Liver (tissue), 9 donors: ENCODE data around the gene CAMK1D. TPM values are rescaled to one million over a fixed set of nuclear protein-coding genes. Genes with fewer than 3 reads are reported as not detected.

Source experiments
- DNase-seq: peaks from one replicate; pipeline ENCODE4 v3.0.0-alpha.2; 2017; ENCODE audit warnings: low spot score
- H3K27ac ChIP-seq, 2 donors: one replicate each; pipeline ENCODE4 v1.7.0; 2013; ENCODE audit warnings: inconsistent platforms in 2 of 2, low read length in 2 of 2, control low read depth in 1 of 2, low read depth in 1 of 2, mild to moderate bottlenecking in 1 of 2
- H3K27me3 ChIP-seq, 4 donors: one replicate each; pipeline versions ENCODE4 v1.6.1 to v1.7.0; 2013; ENCODE audit warnings: low read length in 3 of 4, inconsistent platforms in 1 of 4, mild to moderate bottlenecking in 1 of 4, moderate library complexity in 1 of 4; ENCODE audit not compliant: control insufficient read depth in 4 of 4, insufficient read depth in 4 of 4
- H3K36me3 ChIP-seq, 4 donors: one replicate each; pipeline versions ENCODE4 v1.6.1 to v1.7.0; 2013; ENCODE audit warnings: low read length in 3 of 4, mild to moderate bottlenecking in 3 of 4, low read depth in 1 of 4, moderate library complexity in 1 of 4; ENCODE audit not compliant: control insufficient read depth in 4 of 4, insufficient read depth in 3 of 4
- H3K4me1 ChIP-seq, 4 donors: one replicate each; pipeline versions ENCODE4 v1.6.1 to v1.7.0; 2013; ENCODE audit warnings: low read length in 3 of 4, mild to moderate bottlenecking in 3 of 4, moderate library complexity in 1 of 4; ENCODE audit not compliant: control insufficient read depth in 4 of 4, insufficient read depth in 4 of 4
- H3K4me3 ChIP-seq, 3 donors: one replicate each; pipeline versions ENCODE4 v1.6.1 to v1.7.0; 2013; ENCODE audit warnings: low read length in 3 of 3, control low read depth in 1 of 3, low read depth in 1 of 3, mild to moderate bottlenecking in 1 of 3
- H3K9ac ChIP-seq, 2 donors: one replicate each; pipeline ENCODE4 v1.7.0; 2013; ENCODE audit warnings: low read length in 2 of 2, mild to moderate bottlenecking in 2 of 2, moderate library complexity in 2 of 2, control low read depth in 1 of 2, low read depth in 1 of 2
- H3K9me3 ChIP-seq, 4 donors: one replicate each; pipeline versions ENCODE4 v1.6.1 to v1.7.0; 2013; ENCODE audit warnings: low read length in 3 of 4; ENCODE audit not compliant: control insufficient read depth in 4 of 4
- CTCF ChIP-seq: fragments of 150-350 bp; IDR thresholded peaks from 2 replicates; pipeline ENCODE4 v1.5.1; 2017; ENCODE audit warnings: improper control_type of control experiment, low read depth, low read length; ENCODE audit not compliant: missing input control
- EGR1 ChIP-seq, 2 donors: IDR thresholded peaks; 2 replicates each; pipeline ENCODE4 v1.6.1; 2016 to 2018; ENCODE audit warnings: antibody characterized with exemption in 2 of 2, low read depth in 2 of 2
- FOXA1 ChIP-seq: IDR thresholded peaks from 2 replicates; pipeline ENCODE4 v1.6.1; 2016; ENCODE audit warnings: antibody characterized with exemption
- FOXA2 ChIP-seq: IDR thresholded peaks from 2 replicates; pipeline ENCODE4 v1.6.1; 2016; ENCODE audit warnings: antibody characterized with exemption
- GABPA ChIP-seq, 2 donors: IDR thresholded peaks in 1 of 2; conservative IDR thresholded peaks in 1 of 2; 2 replicates each; pipeline ENCODE4 v1.6.1; 2016; ENCODE audit warnings: antibody characterized with exemption in 2 of 2, mild to moderate bottlenecking in 1 of 2, moderate library complexity in 1 of 2
- HNF4G ChIP-seq: IDR thresholded peaks from 2 replicates; pipeline ENCODE4 v1.6.1; 2016; ENCODE audit warnings: antibody characterized with exemption
- JUND ChIP-seq, 2 donors: IDR thresholded peaks; 2 replicates each; pipeline ENCODE4 v1.6.1; 2016; ENCODE audit warnings: antibody characterized with exemption in 2 of 2
- NR2F2 ChIP-seq: IDR thresholded peaks from 2 replicates; pipeline ENCODE4 v1.6.1; 2016; ENCODE audit warnings: antibody characterized with exemption
- RAD21 ChIP-seq, 2 donors: IDR thresholded peaks; 2 replicates each; pipeline ENCODE4 v1.6.1; 2016; ENCODE audit warnings: antibody characterized with exemption in 2 of 2, mild to moderate bottlenecking in 2 of 2
- REST ChIP-seq: IDR thresholded peaks from 2 replicates; pipeline ENCODE4 v1.6.1; 2016; ENCODE audit warnings: antibody characterized with exemption, mild to moderate bottlenecking
- RXRA ChIP-seq, 2 donors: IDR thresholded peaks; 2 replicates each; pipeline ENCODE4 v1.6.1; 2017 to 2018; ENCODE audit warnings: antibody characterized with exemption in 2 of 2, mild to moderate bottlenecking in 1 of 2
- SP1 ChIP-seq: IDR thresholded peaks from 2 replicates; pipeline ENCODE4 v1.6.1; 2018; ENCODE audit warnings: antibody characterized with exemption, mild to moderate bottlenecking
- TAF1 ChIP-seq: conservative IDR thresholded peaks from 2 replicates; pipeline ENCODE4 v1.6.1; 2016; ENCODE audit warnings: antibody characterized with exemption, mild to moderate bottlenecking
- ZBTB33 ChIP-seq: IDR thresholded peaks from 2 replicates; pipeline ENCODE4 v1.6.1; 2016; ENCODE audit warnings: antibody characterized with exemption
- WGBS: extraction: QIAGEN DNeasy Blood & Tissue Kit; methylation state at CpG from one replicate; pipeline ENCODE4 v1.1.7; 2013; 5-methylcytosine and 5-hydroxymethylcytosine counted together
- polyA plus RNA-seq, 2 donors: library from polyadenylated mRNA; stranded (reverse) in 1 of 2; unstranded in 1 of 2; fragments of 200-250 nt in 1 of 2; fragments of >200 nt in 1 of 2; fragmentation: Nextera tagmentation in 1 of 2; extraction: Ambion mirVana in 1 of 2; gene quantifications; one replicate each; pipeline versions ENCODE4 v1.2.1 to v1.2.3, GENCODE V29; 2013 to 2015
- total RNA-seq, 2 donors: library from RNA; depleted of rRNA; stranded (reverse); fragments of >200 nt; gene quantifications; one replicate each; pipeline ENCODE4 v1.2.3, GENCODE V29; 2014
- TF ChIP-seq, protein P1 (sequence below): IDR thresholded peaks from 2 replicates; pipeline ENCODE4 v1.6.1; 2016; ENCODE audit warnings: antibody characterized with exemption
- TF ChIP-seq, protein P2 (sequence below): IDR thresholded peaks from 2 replicates; pipeline ENCODE4 v1.6.1; 2016; ENCODE audit warnings: antibody characterized with exemption
- donor health status: healthy.
- donor health status: healthy.
- donor health status: healthy.
- donor health status: healthy.
- donor health status: healthy.

The CAMK1D gene
- total and polyA plus RNA-seq, 4 donors, result 2.7 to 10.1 (median 4.2) TPM

- Histone ChIP-seq H3K36me3 (peaks cover 0 to 2% (median 0%) of the 10 kb centered on the region in 4 donors), H3K27me3 (no peaks in the 10 kb centered on the region), H3K27ac (no peak overlapping the region), H3K4me3 (no peak overlapping the region), H3K9me3 (no peaks in the 10 kb centered on the region), H3K9ac (no peak overlapping the region), H3K4me1 (peaks cover 8 to 39% (median 25%) of the 10 kb centered on the region in 4 donors)
- TF ChIP-seq NR2F2, result no peak
- no peak for TF ChIP-seq REST
- TF ChIP-seq CTCF, result no peak
- TF ChIP-seq, protein P1, sequence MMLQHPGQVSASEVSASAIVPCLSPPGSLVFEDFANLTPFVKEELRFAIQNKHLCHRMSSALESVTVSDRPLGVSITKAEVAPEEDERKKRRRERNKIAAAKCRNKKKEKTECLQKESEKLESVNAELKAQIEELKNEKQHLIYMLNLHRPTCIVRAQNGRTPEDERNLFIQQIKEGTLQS, result no peak
- TF ChIP-seq JUND (IDR thresholded peaks at IDR 0.05), result no peak
- no peak for TF ChIP-seq EGR1 (IDR thresholded peaks at IDR 0.05; ENCODE audit: low read depth in 2 of 2)
- no peak for TF ChIP-seq SP1
- TF ChIP-seq GABPA (IDR thresholded peaks at IDR 0.05 in 1 of 2, conservative IDR thresholded peaks at IDR 0.05 in 1 of 2), result no peak
- TF ChIP-seq HNF4G, result no peak
- no peak for TF ChIP-seq FOXA2
- TF ChIP-seq, protein P2, sequence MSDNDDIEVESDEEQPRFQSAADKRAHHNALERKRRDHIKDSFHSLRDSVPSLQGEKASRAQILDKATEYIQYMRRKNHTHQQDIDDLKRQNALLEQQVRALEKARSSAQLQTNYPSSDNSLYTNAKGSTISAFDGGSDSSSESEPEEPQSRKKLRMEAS, result no peak
- no peak for TF ChIP-seq RAD21 (IDR thresholded peaks at IDR 0.05)
- DNase-seq, result no peak
- 74% methylated on average over 2 of the region's 2 CpGs for WGBS
These were observed 2.5 kb downstream of the CAMK1D start for GRCh38 chr10:12351889-12352288.

- peaks cover 8 to 39% (median 30%) of the 10 kb centered on the region in 4 donors for H3K4me1 ChIP-seq
- no peaks in the 10 kb centered on the region for H3K27me3 ChIP-seq
- 81% methylated on average over 12 of the region's 12 CpGs for WGBS
- no peak overlapping the region for H3K9ac ChIP-seq
- H3K36me3 ChIP-seq, result peaks cover 0 to 2% (median 0%) of the 10 kb centered on the region in 4 donors
- H3K27ac ChIP-seq, result peak overlapping the region; percentile 7 to 32
- DNase-seq, result no peak
- no peak overlapping the region for H3K4me3 ChIP-seq
- no peak for TF ChIP-seq RXRA (IDR thresholded peaks at IDR 0.05)
- no peak for TF ChIP-seq REST
- no peak for TF ChIP-seq NR2F2
- no peak for TF ChIP-seq ZBTB33
- TF ChIP-seq, protein P1, result no peak
- TF ChIP-seq EGR1 (IDR thresholded peaks at IDR 0.05; ENCODE audit: low read depth in 2 of 2), result no peak
- no peak for TF ChIP-seq FOXA1
- TF ChIP-seq TAF1, result no peak
- TF ChIP-seq FOXA2, result no peak
- no peaks in the 10 kb centered on the region for H3K9me3 ChIP-seq
These were observed 4.3 kb downstream of the CAMK1D start for GRCh38 chr10:12353399-12354242.
